NB4 (cell line): ENCODE data around the gene STXBP2.

Source experiments
- DNase-seq: peaks from one replicate; pipeline ENCODE4 v3.0.0; 2010; ENCODE audit warnings: low read depth
- H3K4me3 ChIP-seq: one replicate; pipeline ENCODE4 v1.5.1; 2011; ENCODE audit warnings: mild to moderate bottlenecking, low read depth, low read length, moderate library complexity
- MYC ChIP-seq: IDR thresholded peaks from 2 replicates; pipeline ENCODE4 v1.6.1; 2011; ENCODE audit warnings: low read depth, low read length
- POLR2A ChIP-seq: IDR thresholded peaks from 2 replicates; pipeline ENCODE4 v1.6.1; 2011; ENCODE audit warnings: mild to moderate bottlenecking; ENCODE audit not compliant: insufficient read length; ENCODE audit errors: extremely low read depth
- TF ChIP-seq, protein P1 (sequence below): IDR thresholded peaks from 2 replicates; pipeline ENCODE4 v1.6.1; 2011; ENCODE audit warnings: low read depth, low read length
- TF ChIP-seq, protein P2 (sequence below): IDR thresholded peaks from one replicate; pipeline ENCODE4 v1.5.1; 2012; ENCODE audit warnings: low read depth, low read length

STXBP2 gene

DNA sequence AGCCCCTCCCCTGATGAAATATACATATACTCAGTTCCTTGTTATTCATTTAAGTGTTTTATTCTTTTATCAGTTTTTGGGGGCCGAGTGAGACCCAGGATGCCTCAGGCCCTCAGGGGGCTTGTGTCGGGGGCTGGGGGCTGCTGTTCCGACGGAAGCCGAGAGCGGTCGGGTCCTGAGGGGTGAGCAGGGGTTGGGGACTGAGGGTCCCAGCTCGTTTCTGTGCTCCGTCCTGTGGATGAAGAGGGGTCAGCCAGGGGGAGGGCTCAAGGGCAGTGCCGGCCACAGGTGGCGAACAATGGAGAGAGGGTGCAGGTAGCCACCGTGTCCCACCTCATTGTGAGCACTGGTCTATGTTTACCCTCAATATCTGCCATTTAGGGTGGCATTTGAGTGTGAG lies 5.3 kb upstream of the STXBP2 start:
- TF ChIP-seq, protein P1, sequence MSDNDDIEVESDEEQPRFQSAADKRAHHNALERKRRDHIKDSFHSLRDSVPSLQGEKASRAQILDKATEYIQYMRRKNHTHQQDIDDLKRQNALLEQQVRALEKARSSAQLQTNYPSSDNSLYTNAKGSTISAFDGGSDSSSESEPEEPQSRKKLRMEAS = no peak
- TF ChIP-seq MYC = no peak
- TF ChIP-seq, protein P2, sequence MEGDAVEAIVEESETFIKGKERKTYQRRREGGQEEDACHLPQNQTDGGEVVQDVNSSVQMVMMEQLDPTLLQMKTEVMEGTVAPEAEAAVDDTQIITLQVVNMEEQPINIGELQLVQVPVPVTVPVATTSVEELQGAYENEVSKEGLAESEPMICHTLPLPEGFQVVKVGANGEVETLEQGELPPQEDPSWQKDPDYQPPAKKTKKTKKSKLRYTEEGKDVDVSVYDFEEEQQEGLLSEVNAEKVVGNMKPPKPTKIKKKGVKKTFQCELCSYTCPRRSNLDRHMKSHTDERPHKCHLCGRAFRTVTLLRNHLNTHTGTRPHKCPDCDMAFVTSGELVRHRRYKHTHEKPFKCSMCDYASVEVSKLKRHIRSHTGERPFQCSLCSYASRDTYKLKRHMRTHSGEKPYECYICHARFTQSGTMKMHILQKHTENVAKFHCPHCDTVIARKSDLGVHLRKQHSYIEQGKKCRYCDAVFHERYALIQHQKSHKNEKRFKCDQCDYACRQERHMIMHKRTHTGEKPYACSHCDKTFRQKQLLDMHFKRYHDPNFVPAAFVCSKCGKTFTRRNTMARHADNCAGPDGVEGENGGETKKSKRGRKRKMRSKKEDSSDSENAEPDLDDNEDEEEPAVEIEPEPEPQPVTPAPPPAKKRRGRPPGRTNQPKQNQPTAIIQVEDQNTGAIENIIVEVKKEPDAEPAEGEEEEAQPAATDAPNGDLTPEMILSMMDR = no peak
- no peak for TF ChIP-seq POLR2A
- no peak overlapping the region for H3K4me3 ChIP-seq
- no peak for DNase-seq

GRCh38 chr19:7632340-7633203 lies 4.3 kb upstream of the STXBP2 start:
- TF ChIP-seq POLR2A (no peak), MYC (no peak)
- TF ChIP-seq, protein P1 = no peak
- TF ChIP-seq, protein P2 = no peak
- no peak overlapping the region for H3K4me3 ChIP-seq
- no peak for DNase-seq

DNA sequence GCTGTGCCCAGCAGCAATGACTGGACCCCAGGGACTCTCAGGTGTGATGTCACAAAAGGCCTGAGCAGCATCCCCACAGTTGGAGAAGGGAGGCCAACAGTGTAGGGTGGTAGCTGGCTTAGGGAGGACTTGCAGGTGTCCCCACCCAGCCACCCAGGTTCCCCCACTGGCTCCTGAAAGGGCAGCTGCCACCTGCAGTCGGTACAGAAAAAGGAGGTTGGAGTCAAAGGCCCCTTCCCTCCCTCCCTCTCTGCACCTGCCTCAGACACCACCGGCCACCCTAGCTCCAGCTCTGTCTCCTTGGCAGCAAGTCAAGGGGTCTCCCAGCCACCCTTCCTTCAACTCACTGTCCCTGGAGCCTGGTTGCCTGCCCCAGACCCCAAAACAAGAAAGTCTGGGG lies 3.2 kb upstream of the STXBP2 start, which contains the start of gene PCP2:
PCP2 (minus strand) TSS at position 22 of the 400 bp plus-strand sequence. CDS start 262 bp downstream, outside the sequence.
- no peak within 1 kb of the TSS for H3K4me3 ChIP-seq
- DNase-seq = no peak
- no peak for TF ChIP-seq MYC
- TF ChIP-seq, protein P2 = no peak
- TF ChIP-seq, protein P1 = no peak
- TF ChIP-seq POLR2A = no peak

GRCh38 chr19:7635670-7636069 lies 1.2 kb upstream of the STXBP2 start:
- TF ChIP-seq MYC = no peak
- TF ChIP-seq POLR2A = no peak
- TF ChIP-seq, protein P2 = no peak
- TF ChIP-seq, protein P1 = no peak
- H3K4me3 ChIP-seq = peak overlapping the region; percentile 83
- DNase-seq = no peak

- peak; percentile 81 for DNase-seq
- TF ChIP-seq, protein P1 = peak; percentile 81
- TF ChIP-seq, protein P2 = no peak
- TF ChIP-seq MYC (peak; percentile 83), POLR2A (no peak)
- peak overlapping the region; percentile 83 for H3K4me3 ChIP-seq
Measured at GRCh38 chr19:7636317-7636690, 606 bp upstream of the STXBP2 start.
